HG03342 (cell line): ENCODE data around the gene GPC6.

Experiments
- ATAC-seq: cut with Tn5 transposase; IDR thresholded peaks from one replicate; pipeline ENCODE4 v1.9.1; 2021; ENCODE audit warnings: mild to moderate bottlenecking, moderate library complexity; ENCODE audit not compliant: unreplicated experiment

The GPC6 gene

GRCh38 chr13:94139393-94139995 is 912.9 kb downstream of the GPC6 start:
- ATAC-seq = no peak

GRCh38 chr13:94140027-94140426 is 913.4 kb downstream of the GPC6 start:
- no peak for ATAC-seq

GRCh38 chr13:94140511-94140910 is 913.9 kb downstream of the GPC6 start:
- ATAC-seq = no peak

- no peak for ATAC-seq
These were observed 917.2 kb downstream of the GPC6 start for GRCh38 chr13:94143624-94144350.

GRCh38 chr13:94145966-94146365 is 919.4 kb downstream of the GPC6 start:
- ATAC-seq = no peak

- no peak for ATAC-seq
These were observed 927.0 kb downstream of the GPC6 start for GRCh38 chr13:94153586-94153985.

- no peak for ATAC-seq
These were observed 927.8 kb downstream of the GPC6 start for GRCh38 chr13:94154367-94154766.

GRCh38 chr13:94157705-94158218 is 931.2 kb downstream of the GPC6 start:
- no peak for ATAC-seq

- ATAC-seq = no peak
These were observed 934.3 kb downstream of the GPC6 start for GRCh38 chr13:94160875-94161274.

GRCh38 chr13:94162289-94162688 is 935.7 kb downstream of the GPC6 start:
- no peak for ATAC-seq

- no peak for ATAC-seq
These were observed 936.9 kb downstream of the GPC6 start for GRCh38 chr13:94163535-94163934.

GRCh38 chr13:94168783-94169453 is 942.3 kb downstream of the GPC6 start:
- no peak for ATAC-seq

- no peak for ATAC-seq
These were observed 943.0 kb downstream of the GPC6 start for GRCh38 chr13:94169454-94170144.

GRCh38 chr13:94170145-94170571 is 943.6 kb downstream of the GPC6 start:
- ATAC-seq = no peak

- no peak for ATAC-seq
These were observed 945.8 kb downstream of the GPC6 start for GRCh38 chr13:94172416-94172815.

GRCh38 chr13:94173312-94173854 is 946.8 kb downstream of the GPC6 start:
- no peak for ATAC-seq

- ATAC-seq = no peak
These were observed 947.4 kb downstream of the GPC6 start for GRCh38 chr13:94174009-94174408.

GRCh38 chr13:94175076-94175475 is 948.5 kb downstream of the GPC6 start:
- ATAC-seq = no peak

GRCh38 chr13:94176561-94176960 is 950.0 kb downstream of the GPC6 start:
- ATAC-seq = no peak

- ATAC-seq = no peak
These were observed 950.4 kb downstream of the GPC6 start for GRCh38 chr13:94177041-94177440.

GRCh38 chr13:94178625-94179244 is 952.1 kb downstream of the GPC6 start:
- ATAC-seq = no peak
